IMR-90 (cell line): Measurements from ENCODE around the gene MMP25.

Experiments
- CEBPB ChIP-seq: IDR thresholded peaks from 2 replicates; pipeline ENCODE4 v1.6.1; 2012; ENCODE audit warnings: low read depth, low read length, improper control_type of control experiment
- CHD1 ChIP-seq: IDR thresholded peaks from 2 replicates; pipeline ENCODE4 v1.6.1; 2012; ENCODE audit warnings: low read depth, low read length, improper control_type of control experiment
- CTCF ChIP-seq: conservative IDR thresholded peaks from 2 replicates; pipeline ENCODE4 v1.5.1; 2012; ENCODE audit warnings: mild to moderate bottlenecking, low read depth, low read length, improper control_type of control experiment
- FOS ChIP-seq: fragments of 150-350 bp; IDR thresholded peaks from 2 replicates; pipeline ENCODE4 v1.6.1; 2016; ENCODE audit warnings: low read depth, low read length
- MAFK ChIP-seq: IDR thresholded peaks from 2 replicates; pipeline ENCODE4 v1.6.1; 2012; ENCODE audit warnings: low read depth, low read length, improper control_type of control experiment
- MAZ ChIP-seq: IDR thresholded peaks from 2 replicates; pipeline ENCODE4 v1.6.1; 2012; ENCODE audit warnings: low read depth, mild to moderate bottlenecking, low read length, improper control_type of control experiment, moderate library complexity, borderline replicate concordance
- MXI1 ChIP-seq: IDR thresholded peaks from 2 replicates; pipeline ENCODE4 v1.6.1; 2012; ENCODE audit warnings: low read depth, mild to moderate bottlenecking, low read length, moderate library complexity, borderline replicate concordance
- POLR2A ChIP-seq: IDR thresholded peaks from 2 replicates; pipeline ENCODE4 v1.6.1; 2012; ENCODE audit warnings: mild to moderate bottlenecking, low read depth, low read length
- RAD21 ChIP-seq: IDR thresholded peaks from 2 replicates; pipeline ENCODE4 v1.6.1; 2012; ENCODE audit warnings: low read length, improper control_type of control experiment
- USF2 ChIP-seq: fragments of 150-350 bp; IDR thresholded peaks from 2 replicates; pipeline ENCODE4 v1.6.1; 2017; ENCODE audit warnings: mild to moderate bottlenecking, antibody characterized with exemption, low read length, low read depth

DNA sequence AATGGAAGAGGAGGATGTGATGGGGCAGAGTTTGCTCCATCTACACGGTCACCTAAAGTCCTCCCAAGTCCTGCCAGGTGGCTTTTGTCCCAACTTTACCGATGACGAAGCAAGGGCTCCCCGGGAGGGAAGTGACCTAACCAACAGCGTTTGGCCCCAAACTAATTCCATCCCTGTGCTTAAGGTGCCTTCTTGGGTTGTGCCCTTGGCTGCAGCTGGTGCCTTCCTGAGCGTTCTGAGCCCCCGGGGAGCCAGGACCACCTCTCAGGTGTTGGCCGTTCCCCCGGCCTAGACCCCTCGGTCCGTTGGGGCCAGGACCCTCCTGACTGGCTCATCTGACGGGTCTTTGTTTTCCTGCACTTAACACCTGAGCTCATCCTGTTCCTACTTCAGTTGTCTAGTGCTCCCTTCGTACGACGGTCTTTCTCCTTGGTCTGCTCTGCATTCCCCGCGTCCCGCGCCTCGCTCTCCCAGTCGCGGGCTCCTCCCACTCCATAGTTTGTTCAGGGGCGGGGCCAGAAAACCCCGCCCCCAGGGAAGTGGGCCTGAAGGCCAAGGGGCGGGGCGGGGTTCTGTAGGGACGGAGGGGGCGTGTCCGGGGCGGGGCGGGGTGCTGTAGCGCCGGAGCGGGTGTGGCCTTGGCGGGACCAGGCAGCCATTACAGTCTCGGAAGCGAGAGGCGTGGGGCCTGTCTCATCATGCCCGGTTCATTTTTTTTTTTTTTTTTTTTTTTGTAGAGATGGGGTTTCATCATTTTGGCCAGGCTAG lies 53.6 kb downstream of the MMP25 start:
- TF ChIP-seq MAZ (peak; percentile 13; the same call in 1 of the 2 replicates), CTCF (no peak), RAD21 (no peak), POLR2A (no peak), USF2 (no peak), FOS (no peak), MXI1 (no peak), CEBPB (no peak), CHD1 (no peak), MAFK (no peak)
